GM21526 (cell line): ENCODE results near the gene RGS17.
"Not testable (repeated sequence)": the region's sequence is repeated elsewhere in the genome, so short reads cannot be mapped to it uniquely, and the experiment has no call there.

ENCODE experiments used
- ATAC-seq: cut with Tn5 transposase; IDR thresholded peaks from one replicate; pipeline ENCODE4 v1.9.1; 2021; ENCODE audit warnings: moderate library complexity; ENCODE audit not compliant: unreplicated experiment, low FRiP score

RGS17 gene

GRCh38 chr6:153126218-153126617 lies 4.9 kb downstream of the RGS17 start:
- ATAC-seq, result no peak

GRCh38 chr6:153125032-153125431 lies 6.0 kb downstream of the RGS17 start:
- no peak for ATAC-seq

GRCh38 chr6:153123801-153124200 lies 7.3 kb downstream of the RGS17 start:
- ATAC-seq, result no peak

- ATAC-seq, result no peak
These were observed 9.8 kb downstream of the RGS17 start for GRCh38 chr6:153121311-153121710.

- ATAC-seq, result peak; percentile 94
These were observed 12.8 kb downstream of the RGS17 start for GRCh38 chr6:153117986-153118879.

- not testable (repeated sequence) for ATAC-seq
These were observed 20.0 kb downstream of the RGS17 start for GRCh38 chr6:153111082-153111481.

GRCh38 chr6:153110612-153111011 lies 20.5 kb downstream of the RGS17 start:
- ATAC-seq, result not testable (repeated sequence)

- no peak for ATAC-seq
These were observed 22.8 kb downstream of the RGS17 start for GRCh38 chr6:153108315-153108714.

GRCh38 chr6:153106021-153106420 lies 25.1 kb downstream of the RGS17 start:
- no peak for ATAC-seq

GRCh38 chr6:153104220-153104619 lies 26.9 kb downstream of the RGS17 start:
- ATAC-seq, result no peak

GRCh38 chr6:153103319-153103655 lies 27.8 kb downstream of the RGS17 start:
- ATAC-seq, result no peak

- no peak for ATAC-seq
These were observed 28.3 kb downstream of the RGS17 start for GRCh38 chr6:153102605-153103318.

- ATAC-seq, result no peak
These were observed 29.6 kb downstream of the RGS17 start for GRCh38 chr6:153101461-153101860.

- ATAC-seq, result peak; percentile 83
These were observed 31.4 kb downstream of the RGS17 start for GRCh38 chr6:153099636-153100035.

GRCh38 chr6:153096792-153097191 lies 34.3 kb downstream of the RGS17 start:
- no peak for ATAC-seq

- ATAC-seq, result no peak
These were observed 35.1 kb downstream of the RGS17 start for GRCh38 chr6:153096031-153096430.

- peak; percentile 97 for ATAC-seq
These were observed 38.7 kb downstream of the RGS17 start for GRCh38 chr6:153092082-153093013.

- ATAC-seq, result no peak
These were observed 40.7 kb downstream of the RGS17 start for GRCh38 chr6:153090241-153090930.

- no peak for ATAC-seq
These were observed 42.3 kb downstream of the RGS17 start for GRCh38 chr6:153088796-153089195.

GRCh38 chr6:153087436-153087835 lies 43.6 kb downstream of the RGS17 start:
- ATAC-seq, result no peak
